ENCODE results near the gene TEDDM1.
"Not testable (repeated sequence)": the region's sequence is repeated elsewhere in the genome, so short reads cannot be mapped to it uniquely, and the experiment has no call there.

Gene TEDDM1

GRCh38 chr1:182383037-182383661 is 17.3 kb downstream of the TEDDM1 start:
- no peak overlapping the region for H3K27ac ChIP-seq (ENCODE audit: insufficient read depth, low read depth, low read length, poor library complexity, severe bottlenecking)
- H3K4me3 ChIP-seq (ENCODE audit: insufficient read depth, low read depth, low read length), result no peak overlapping the region
- H3K36me3 ChIP-seq (ENCODE audit: control insufficient read depth, insufficient read depth, low read length), result peaks cover 45% of the 10 kb centered on the region
- H3K4me1 ChIP-seq (ENCODE audit: control insufficient read depth, insufficient read depth, low read length), result peaks cover 2% of the 10 kb centered on the region
- no peaks in the 10 kb centered on the region for H3K27me3 ChIP-seq (ENCODE audit: control insufficient read depth, insufficient read depth, low read length, poor library complexity, severe bottlenecking)
- no peaks in the 10 kb centered on the region for H3K9me3 ChIP-seq (ENCODE audit: control insufficient read depth, low read length)
- WGBS, 2 experiments, result 93 to 95% methylated on average over 4 of the region's 4 CpGs

GRCh38 chr1:182381962-182382819 is 18.3 kb downstream of the TEDDM1 start:
- Histone ChIP-seq H3K4me3 (ENCODE audit: insufficient read depth, low read depth, low read length) (no peak overlapping the region), H3K27me3 (ENCODE audit: control insufficient read depth, insufficient read depth, low read length, poor library complexity, severe bottlenecking) (no peaks in the 10 kb centered on the region), H3K27ac (ENCODE audit: insufficient read depth, low read depth, low read length, poor library complexity, severe bottlenecking) (no peak overlapping the region), H3K36me3 (ENCODE audit: control insufficient read depth, insufficient read depth, low read length) (peaks cover 38% of the 10 kb centered on the region), H3K4me1 (ENCODE audit: control insufficient read depth, insufficient read depth, low read length) (no peaks in the 10 kb centered on the region), H3K9me3 (ENCODE audit: control insufficient read depth, low read length) (no peaks in the 10 kb centered on the region)
- 96 to 97% methylated on average over 8 to 9 of the region's 9 CpGs for WGBS, 2 experiments

GRCh38 chr1:182380199-182380598 is 20.3 kb downstream of the TEDDM1 start:
- H3K4me3 ChIP-seq (ENCODE audit: insufficient read depth, low read depth, low read length), result no peak overlapping the region
- H3K36me3 ChIP-seq (ENCODE audit: control insufficient read depth, insufficient read depth, low read length), result peaks cover 18% of the 10 kb centered on the region
- H3K9me3 ChIP-seq (ENCODE audit: control insufficient read depth, low read length), result no peaks in the 10 kb centered on the region
- WGBS, 2 experiments, result 94 to 97% methylated on average over 3 of the region's 4 CpGs
- no peak overlapping the region for H3K27ac ChIP-seq (ENCODE audit: insufficient read depth, low read depth, low read length, poor library complexity, severe bottlenecking)
- no peaks in the 10 kb centered on the region for H3K27me3 ChIP-seq (ENCODE audit: control insufficient read depth, insufficient read depth, low read length, poor library complexity, severe bottlenecking)
- no peaks in the 10 kb centered on the region for H3K4me1 ChIP-seq (ENCODE audit: control insufficient read depth, insufficient read depth, low read length)

- WGBS, 2 experiments, result 88 to 93% methylated on average over 7 of the region's 7 CpGs
- not testable (repeated sequence) for H3K27ac ChIP-seq (ENCODE audit: insufficient read depth, low read depth, low read length, poor library complexity, severe bottlenecking); H3K27me3 ChIP-seq (ENCODE audit: control insufficient read depth, insufficient read depth, low read length, poor library complexity, severe bottlenecking)
Measured at GRCh38 chr1:182379781-182380180, 20.7 kb downstream of the TEDDM1 start.

DNA sequence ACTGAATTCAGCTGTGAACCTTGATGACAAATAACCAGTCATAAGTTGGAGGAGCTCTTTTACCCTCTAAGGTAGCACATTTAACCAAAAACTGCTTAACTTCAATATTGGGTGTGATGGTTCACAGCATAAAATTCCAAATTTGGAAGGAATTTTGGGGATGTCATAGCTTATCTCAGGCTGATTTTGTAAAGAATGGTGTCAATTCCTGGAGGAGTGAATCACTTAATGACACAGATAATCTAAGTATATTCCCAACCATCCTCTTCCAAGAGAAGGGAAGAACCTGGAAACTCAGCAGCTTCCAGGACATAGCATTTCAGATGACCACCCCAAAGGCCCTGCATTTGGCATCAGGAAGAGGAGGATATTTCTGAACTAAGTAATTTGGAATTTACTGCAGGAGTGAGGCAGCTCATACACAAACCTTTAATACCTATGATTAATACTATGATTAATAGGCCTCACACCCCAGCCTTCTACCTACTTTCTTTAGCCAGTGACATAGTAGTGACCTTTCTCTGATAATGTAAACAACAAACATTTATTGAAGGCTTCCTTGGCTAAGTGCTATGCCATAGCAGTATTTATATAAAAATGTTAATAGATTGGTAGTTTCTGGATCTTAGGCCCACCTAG is 23.4 kb downstream of the TEDDM1 start:
- Histone ChIP-seq H3K9me3 (ENCODE audit: control insufficient read depth, low read length) (no peaks in the 10 kb centered on the region), H3K27me3 (ENCODE audit: control insufficient read depth, insufficient read depth, low read length, poor library complexity, severe bottlenecking) (no peaks in the 10 kb centered on the region), H3K36me3 (ENCODE audit: control insufficient read depth, insufficient read depth, low read length) (peaks cover 4% of the 10 kb centered on the region), H3K27ac (ENCODE audit: insufficient read depth, low read depth, low read length, poor library complexity, severe bottlenecking) (no peak overlapping the region), H3K4me3 (ENCODE audit: insufficient read depth, low read depth, low read length) (no peak overlapping the region), H3K4me1 (ENCODE audit: control insufficient read depth, insufficient read depth, low read length) (no peaks in the 10 kb centered on the region)

More at GRCh38 chr1:182379781-182380180, 20.7 kb downstream of the TEDDM1 start:
- peaks cover 15% of the 10 kb centered on the region for H3K36me3 ChIP-seq (ENCODE audit: control insufficient read depth, insufficient read depth, low read length)
- H3K9me3 ChIP-seq (ENCODE audit: control insufficient read depth, low read length); H3K4me3 ChIP-seq (ENCODE audit: insufficient read depth, low read depth, low read length); H3K4me1 ChIP-seq (ENCODE audit: control insufficient read depth, insufficient read depth, low read length): not testable (repeated sequence)

- no peak overlapping the region for H3K4me3 ChIP-seq (ENCODE audit: insufficient read depth, low read depth, low read length)
- H3K27ac ChIP-seq (ENCODE audit: insufficient read depth, low read depth, low read length, poor library complexity, severe bottlenecking), result no peak overlapping the region
- no peaks in the 10 kb centered on the region for H3K9me3 ChIP-seq (ENCODE audit: control insufficient read depth, low read length)
- no peaks in the 10 kb centered on the region for H3K27me3 ChIP-seq (ENCODE audit: control insufficient read depth, insufficient read depth, low read length, poor library complexity, severe bottlenecking)
- WGBS, 2 experiments, result 95 to 96% methylated on average over 5 of the region's 5 CpGs
- no peaks in the 10 kb centered on the region for H3K36me3 ChIP-seq (ENCODE audit: control insufficient read depth, insufficient read depth, low read length)
- no peaks in the 10 kb centered on the region for H3K4me1 ChIP-seq (ENCODE audit: control insufficient read depth, insufficient read depth, low read length)
Measured at GRCh38 chr1:182374101-182374834, 26.2 kb downstream of the TEDDM1 start.

- no peak overlapping the region for H3K4me3 ChIP-seq (ENCODE audit: insufficient read depth, low read depth, low read length)
- no peaks in the 10 kb centered on the region for H3K4me1 ChIP-seq (ENCODE audit: control insufficient read depth, insufficient read depth, low read length)
- H3K27ac ChIP-seq (ENCODE audit: insufficient read depth, low read depth, low read length, poor library complexity, severe bottlenecking), result no peak overlapping the region
- H3K36me3 ChIP-seq (ENCODE audit: control insufficient read depth, insufficient read depth, low read length), result no peaks in the 10 kb centered on the region
- no peaks in the 10 kb centered on the region for H3K27me3 ChIP-seq (ENCODE audit: control insufficient read depth, insufficient read depth, low read length, poor library complexity, severe bottlenecking)
- WGBS, 2 experiments, result 75 to 78% methylated on average over 3 of the region's 3 CpGs
- no peaks in the 10 kb centered on the region for H3K9me3 ChIP-seq (ENCODE audit: control insufficient read depth, low read length)
Measured at GRCh38 chr1:182370532-182370931, 29.9 kb downstream of the TEDDM1 start.

GRCh38 chr1:182368903-182369302 is 31.6 kb downstream of the TEDDM1 start:
- no peak overlapping the region for H3K4me3 ChIP-seq (ENCODE audit: insufficient read depth, low read depth, low read length)
- WGBS, 2 experiments, result 89 to 92% methylated on average over 3 of the region's 4 CpGs
- no peaks in the 10 kb centered on the region for H3K27me3 ChIP-seq (ENCODE audit: control insufficient read depth, insufficient read depth, low read length, poor library complexity, severe bottlenecking)
- H3K9me3 ChIP-seq (ENCODE audit: control insufficient read depth, low read length), result no peaks in the 10 kb centered on the region
- no peaks in the 10 kb centered on the region for H3K36me3 ChIP-seq (ENCODE audit: control insufficient read depth, insufficient read depth, low read length)
- H3K4me1 ChIP-seq (ENCODE audit: control insufficient read depth, insufficient read depth, low read length), result no peaks in the 10 kb centered on the region
- no peak overlapping the region for H3K27ac ChIP-seq (ENCODE audit: insufficient read depth, low read depth, low read length, poor library complexity, severe bottlenecking)

DNA sequence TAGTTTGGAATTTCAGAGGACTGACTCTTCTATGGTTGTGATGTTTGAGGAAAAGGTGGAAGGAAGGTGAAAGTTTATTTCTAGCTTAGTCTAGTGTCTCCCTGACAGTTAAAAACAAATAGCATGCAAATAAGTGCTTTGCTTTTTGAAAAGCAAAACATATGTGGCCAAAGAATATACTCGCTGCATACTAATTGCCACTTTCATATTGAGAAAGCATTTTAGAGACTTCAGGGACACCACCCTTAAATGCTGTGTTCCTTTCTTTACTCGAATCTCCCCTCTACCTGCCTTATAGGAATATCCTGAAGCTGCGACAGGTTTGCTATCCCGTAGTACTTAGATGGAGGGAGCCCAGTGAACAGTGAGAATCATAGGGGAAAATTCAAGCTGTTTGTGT is 32.1 kb downstream of the TEDDM1 start:
- no peaks in the 10 kb centered on the region for H3K36me3 ChIP-seq (ENCODE audit: control insufficient read depth, insufficient read depth, low read length)
- H3K27ac ChIP-seq (ENCODE audit: insufficient read depth, low read depth, low read length, poor library complexity, severe bottlenecking), result no peak overlapping the region
- H3K9me3 ChIP-seq (ENCODE audit: control insufficient read depth, low read length), result no peaks in the 10 kb centered on the region
- WGBS, 2 experiments, result 86 to 92% methylated on average over 4 of the region's 4 CpGs
- H3K27me3 ChIP-seq (ENCODE audit: control insufficient read depth, insufficient read depth, low read length, poor library complexity, severe bottlenecking), result no peaks in the 10 kb centered on the region
- no peak overlapping the region for H3K4me3 ChIP-seq (ENCODE audit: insufficient read depth, low read depth, low read length)
- no peaks in the 10 kb centered on the region for H3K4me1 ChIP-seq (ENCODE audit: control insufficient read depth, insufficient read depth, low read length)

- Histone ChIP-seq H3K36me3 (ENCODE audit: control insufficient read depth, insufficient read depth, low read length) (no peaks in the 10 kb centered on the region), H3K27ac (ENCODE audit: insufficient read depth, low read depth, low read length, poor library complexity, severe bottlenecking) (no peak overlapping the region), H3K27me3 (ENCODE audit: control insufficient read depth, insufficient read depth, low read length, poor library complexity, severe bottlenecking) (no peaks in the 10 kb centered on the region), H3K4me1 (ENCODE audit: control insufficient read depth, insufficient read depth, low read length) (no peaks in the 10 kb centered on the region), H3K9me3 (ENCODE audit: control insufficient read depth, low read length) (no peaks in the 10 kb centered on the region), H3K4me3 (ENCODE audit: insufficient read depth, low read depth, low read length) (no peak overlapping the region)
- WGBS, 2 experiments, result 87 to 92% methylated on average over 1 to 2 of the region's 2 CpGs
Measured at GRCh38 chr1:182367926-182368325, 32.5 kb downstream of the TEDDM1 start.
